Measurements from ENCODE around the gene ELP4. TPM values are rescaled to one million over a fixed set of nuclear protein-coding genes. Genes with fewer than 3 reads are reported as not detected.

Gene ELP4
- total RNA-seq, 1 experiment from 2014 or later = 21.4 TPM

DNA sequence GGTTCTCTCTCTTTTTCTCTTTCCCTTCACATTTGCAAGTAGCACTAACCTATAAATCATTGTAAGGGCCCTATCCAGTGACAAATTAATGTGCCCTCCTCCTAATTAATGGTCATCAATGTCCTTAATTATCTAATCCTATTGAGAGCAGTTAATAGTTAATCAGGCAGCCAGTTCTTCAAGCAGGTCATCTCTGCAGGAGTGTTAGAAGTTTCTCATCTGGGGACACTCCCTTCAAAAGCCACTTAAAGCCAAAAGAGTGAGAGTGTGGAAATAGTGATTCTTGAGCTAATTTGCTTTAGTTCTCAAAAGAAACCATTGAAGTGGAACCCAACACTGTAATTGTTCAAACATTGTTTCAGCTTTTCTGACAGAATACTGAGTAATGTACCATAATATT, 141.6 kb downstream of the ELP4 start:
- Histone ChIP-seq H3K27me3 (ENCODE audit: insufficient read depth, low read length) (no peaks in the 10 kb centered on the region), H3K4me3 (replicated peaks in 1 of 2; ENCODE audit: low read depth in 1 of 2, low read length in 2 of 2) (no peak overlapping the region), H3K79me2 (ENCODE audit: insufficient read depth, low read length) (no peaks in the 10 kb centered on the region), H3K36me3 (ENCODE audit: control insufficient read depth in 1 of 2, insufficient read depth in 2 of 2, low read length in 2 of 2) (no peaks in the 10 kb centered on the region), H4K20me1 (ENCODE audit: insufficient read depth) (no peaks in the 10 kb centered on the region), H2AFZ (ENCODE audit: low read depth, low read length, poor library complexity, severe bottlenecking) (no peak overlapping the region), H3K27ac (ENCODE audit: low read depth, low read length) (no peak overlapping the region), H3K4me1 (ENCODE audit: control insufficient read depth in 1 of 2, insufficient read depth in 2 of 2, low read length in 2 of 2) (peaks cover 16 to 19% of the 10 kb centered on the region in 2 experiments), H3K4me2 (ENCODE audit: low read length) (no peak overlapping the region), H3K9me3 (ENCODE audit: control insufficient read depth in 1 of 2, insufficient read depth in 1 of 2, low read depth in 1 of 2, low read length in 2 of 2) (no peaks in the 10 kb centered on the region), H3K9me2 (ENCODE audit: insufficient read depth) (no peaks in the 10 kb centered on the region), H3K9ac (ENCODE audit: low read length) (no peak overlapping the region)
- RAD21 ChIA-PET (ENCODE audit: low non-redundant PET in 1 of 2, low total read pairs in 2 of 2, uncharacterized antibody in 2 of 2, unreplicated experiment in 2 of 2) = no interaction called here
- no peak for ATAC-seq
- TF ChIP-seq FOSL1 (IDR thresholded peaks at IDR 0.05; ENCODE audit: low read depth) (no peak), POLR2A (IDR thresholded peaks at IDR 0.05; ENCODE audit: borderline replicate concordance, extremely low read depth, insufficient read depth, insufficient read length) (no peak), CBX3 (IDR thresholded peaks at IDR 0.05; ENCODE audit: low read depth) (no peak), JUND (IDR thresholded peaks at IDR 0.05) (no peak), TCF7L2 (IDR thresholded peaks at IDR 0.05; ENCODE audit: borderline replicate concordance, extremely low read depth, insufficient read depth, insufficient read length) (no peak), SRF (IDR thresholded peaks at IDR 0.05; ENCODE audit: low read depth) (no peak), CEBPB (IDR thresholded peaks at IDR 0.05; ENCODE audit: low read depth) (no peak), ZBTB33 (IDR thresholded peaks at IDR 0.05; ENCODE audit: extremely low read depth, insufficient replicate concordance, low read length) (no peak), ELF1 (IDR thresholded peaks at IDR 0.05; ENCODE audit: borderline replicate concordance, low read depth) (no peak), CTCF (IDR thresholded peaks at IDR 0.05 in 2 of 3, conservative IDR thresholded peaks at IDR 0.05 in 1 of 3; ENCODE audit: borderline replicate concordance in 1 of 3, insufficient read depth in 1 of 3, low read depth in 2 of 3, low read length in 2 of 3) (no peak), ATF3 (IDR thresholded peaks at IDR 0.05) (no peak), ZNF274 (IDR thresholded peaks at IDR 0.05; ENCODE audit: low read depth, low read length) (no peak), POLR2AphosphoS5 (IDR thresholded peaks at IDR 0.05; ENCODE audit: low read depth, low read length) (no peak), YY1 (IDR thresholded peaks at IDR 0.05; ENCODE audit: extremely low read depth, insufficient replicate concordance, low read depth, low read length) (no peak), EZH2phosphoT487 (IDR thresholded peaks at IDR 0.05; ENCODE audit: borderline replicate concordance) (no peak)
- TF ChIP-seq, protein P1, sequence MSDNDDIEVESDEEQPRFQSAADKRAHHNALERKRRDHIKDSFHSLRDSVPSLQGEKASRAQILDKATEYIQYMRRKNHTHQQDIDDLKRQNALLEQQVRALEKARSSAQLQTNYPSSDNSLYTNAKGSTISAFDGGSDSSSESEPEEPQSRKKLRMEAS (IDR thresholded peaks at IDR 0.05) = no peak
- TF ChIP-seq, protein P2, sequence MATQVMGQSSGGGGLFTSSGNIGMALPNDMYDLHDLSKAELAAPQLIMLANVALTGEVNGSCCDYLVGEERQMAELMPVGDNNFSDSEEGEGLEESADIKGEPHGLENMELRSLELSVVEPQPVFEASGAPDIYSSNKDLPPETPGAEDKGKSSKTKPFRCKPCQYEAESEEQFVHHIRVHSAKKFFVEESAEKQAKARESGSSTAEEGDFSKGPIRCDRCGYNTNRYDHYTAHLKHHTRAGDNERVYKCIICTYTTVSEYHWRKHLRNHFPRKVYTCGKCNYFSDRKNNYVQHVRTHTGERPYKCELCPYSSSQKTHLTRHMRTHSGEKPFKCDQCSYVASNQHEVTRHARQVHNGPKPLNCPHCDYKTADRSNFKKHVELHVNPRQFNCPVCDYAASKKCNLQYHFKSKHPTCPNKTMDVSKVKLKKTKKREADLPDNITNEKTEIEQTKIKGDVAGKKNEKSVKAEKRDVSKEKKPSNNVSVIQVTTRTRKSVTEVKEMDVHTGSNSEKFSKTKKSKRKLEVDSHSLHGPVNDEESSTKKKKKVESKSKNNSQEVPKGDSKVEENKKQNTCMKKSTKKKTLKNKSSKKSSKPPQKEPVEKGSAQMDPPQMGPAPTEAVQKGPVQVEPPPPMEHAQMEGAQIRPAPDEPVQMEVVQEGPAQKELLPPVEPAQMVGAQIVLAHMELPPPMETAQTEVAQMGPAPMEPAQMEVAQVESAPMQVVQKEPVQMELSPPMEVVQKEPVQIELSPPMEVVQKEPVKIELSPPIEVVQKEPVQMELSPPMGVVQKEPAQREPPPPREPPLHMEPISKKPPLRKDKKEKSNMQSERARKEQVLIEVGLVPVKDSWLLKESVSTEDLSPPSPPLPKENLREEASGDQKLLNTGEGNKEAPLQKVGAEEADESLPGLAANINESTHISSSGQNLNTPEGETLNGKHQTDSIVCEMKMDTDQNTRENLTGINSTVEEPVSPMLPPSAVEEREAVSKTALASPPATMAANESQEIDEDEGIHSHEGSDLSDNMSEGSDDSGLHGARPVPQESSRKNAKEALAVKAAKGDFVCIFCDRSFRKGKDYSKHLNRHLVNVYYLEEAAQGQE (IDR thresholded peaks at IDR 0.05; ENCODE audit: low read depth) = no peak
- CTCF ChIA-PET = interaction anchor here (2.4 kb wide), 1 partner anchor 10 kb away, joined by 12 read pairs; no protein-coding TSS in a partner anchor
- POLR2A ChIA-PET = no interaction called here
- BruUV-seq (replicated peaks) = no TSS peak
- no peak for DNase-seq (ENCODE audit: low read depth, low spot score)
- intact Hi-C loops (cut with micrococcal nuclease) = no loop called here

Data from HCT116 (cell line).